Panc1 (cell line): Measurements from ENCODE around the gene CAMKMT. TPM values are rescaled to one million over a fixed set of nuclear protein-coding genes. Genes with fewer than 3 reads are reported as not detected.
A peak's percentile ranks its signal among the peaks of the same experiment; 100 is the strongest.

Experiments used
- ATAC-seq: fragments of 200-7000 bp; cut with Tn5 transposase; 2 replicates; pipeline ENCODE4 v1.9.1; 2020; ENCODE audit warnings: mild to moderate bottlenecking, moderate library complexity
- BruUV-seq: library from RNA; stranded (reverse); fragments of 400-500 nt; replicated peaks from 2 replicates; lab custom pipeline; 2021; lab: Mats Ljungman, UMichigan
- CTCF ChIA-PET: fragments of 300-600 bp; sonication (Branson Sonifier 250); formaldehyde crosslinking; loops from one replicate; lab custom pipeline; 2022; ENCODE audit warnings: antibody characterized with exemption; lab: Charles Lee
- POLR2A ChIA-PET: fragments of 300-600 bp; sonication (Branson Sonifier 250); formaldehyde crosslinking; loops from one replicate; lab custom pipeline; 2022; ENCODE audit warnings: antibody characterized with exemption; lab: Charles Lee
- DNase-seq: peaks from one replicate; pipeline ENCODE4 v3.0.0-alpha.2; 2010; ENCODE audit warnings: low read depth, low spot score
- H3K27ac ChIP-seq: 2 replicates; pipeline ENCODE4 v1.5.1; 2011; ENCODE audit warnings: mild to moderate bottlenecking, low read length, inconsistent platforms
- H3K27me3 ChIP-seq: fragments of 200-500 bp; sonication (Bioruptor generic); 2 replicates; pipeline ENCODE4 v1.6.0; 2014; ENCODE audit warnings: low read length, inconsistent platforms; ENCODE audit not compliant: control insufficient read depth, insufficient read depth
- H3K36me3 ChIP-seq: fragments of 200-500 bp; sonication (Bioruptor generic); 2 replicates; pipeline ENCODE4 v1.5.1; 2014; ENCODE audit warnings: inconsistent platforms, mild to moderate bottlenecking, low read length, moderate library complexity; ENCODE audit not compliant: control insufficient read depth, insufficient read depth
- H3K4me1 ChIP-seq: 2 replicates; pipeline ENCODE4 v1.5.1; 2011; ENCODE audit warnings: inconsistent platforms, mild to moderate bottlenecking, low read length, moderate library complexity; ENCODE audit not compliant: control insufficient read depth, insufficient read depth
- H3K4me3 ChIP-seq, 2 experiments: 2 replicates each; pipeline ENCODE4 v1.5.1; 2011 to 2012; ENCODE audit warnings: low read depth in 2 of 2, low read length in 2 of 2, mild to moderate bottlenecking in 2 of 2, inconsistent platforms in 1 of 2, moderate library complexity in 1 of 2
- H3K9me3 ChIP-seq: fragments of 200-500 bp; sonication (Bioruptor generic); 2 replicates; pipeline ENCODE4 v1.5.1; 2014; ENCODE audit warnings: low read depth, mild to moderate bottlenecking, inconsistent platforms, low read length, moderate library complexity; ENCODE audit not compliant: control insufficient read depth, insufficient read depth
- CTCF ChIP-seq: fragments of 450-650 bp; IDR thresholded peaks from 2 replicates; pipeline ENCODE4 v1.5.1; 2017; ENCODE audit warnings: mild to moderate bottlenecking
- POLR2AphosphoS5 ChIP-seq: IDR thresholded peaks from 2 replicates; pipeline ENCODE4 v1.6.1; 2012; ENCODE audit warnings: mild to moderate bottlenecking, low read depth, low read length, moderate library complexity
- REST ChIP-seq, 2 experiments: IDR thresholded peaks; 2 replicates each; pipeline ENCODE4 v1.6.1; 2011 to 2012; ENCODE audit warnings: low read depth in 2 of 2, control low read depth in 1 of 2, low read length in 1 of 2, mild to moderate bottlenecking in 1 of 2, moderate library complexity in 1 of 2; ENCODE audit not compliant: insufficient read depth in 1 of 2
- SIN3A ChIP-seq: IDR thresholded peaks from 2 replicates; pipeline ENCODE4 v1.6.1; 2012; ENCODE audit warnings: low read depth, mild to moderate bottlenecking, low read length, moderate library complexity, borderline replicate concordance; ENCODE audit not compliant: insufficient read depth
- TCF7L2 ChIP-seq: IDR thresholded peaks from 2 replicates; pipeline ENCODE4 v1.6.1; 2011; ENCODE audit warnings: mild to moderate bottlenecking, low read depth, low read length, inconsistent platforms
- in situ Hi-C: cut with HindIII; loops from 2 replicates; pipeline ENCODE4 v1.10.0; 2016; ENCODE audit warnings: low sequenced_read_pairs, low pct_unique_long_range_greater_than_20kb
- intact Hi-C: fragments of 100-400 bp; cut with micrococcal nuclease; formaldehyde crosslinking; loops from one replicate; pipeline ENCODE4 v1.10.0; 2022; ENCODE audit not compliant: unreplicated experiment
- total RNA-seq: library from RNA; stranded (reverse); gene quantifications from one replicate; pipeline ENCODE4 v1.2.1, GENCODE V29; 2021; ENCODE audit not compliant: unreplicated experiment

Gene CAMKMT
- total RNA-seq, 1 experiment from 2014 or later, result 12.6 TPM

- H3K9me3 ChIP-seq, result no peaks in the 10 kb centered on the region
- no peak overlapping the region for H3K4me3 ChIP-seq
- ChIA-PET CTCF (no interaction called here), POLR2A (no interaction called here)
- H3K4me1 ChIP-seq, result no peaks in the 10 kb centered on the region
- ATAC-seq (no peak), DNase-seq (no peak)
- no peak for TF ChIP-seq CTCF
- no peak for TF ChIP-seq POLR2AphosphoS5
- TF ChIP-seq REST (IDR thresholded peaks at IDR 0.05; ENCODE audit: insufficient read depth in 1 of 2, low read depth in 2 of 2, low read length in 1 of 2), result no peak
- TF ChIP-seq TCF7L2, result no peak
- TF ChIP-seq SIN3A, result no peak
- no peak overlapping the region for H3K27ac ChIP-seq
- in situ Hi-C loops (loop anchor here (25.0 kb wide), 1 partner anchor 90 kb away; no protein-coding TSS in a partner anchor), intact Hi-C loops (no loop called here)
- no TSS peak for BruUV-seq
- no peaks in the 10 kb centered on the region for H3K27me3 ChIP-seq
- H3K36me3 ChIP-seq, result no peaks in the 10 kb centered on the region
These were observed 35.9 kb downstream of the CAMKMT start for GRCh38 chr2:44397447-44398175.

- Histone ChIP-seq H3K4me3 (no peak overlapping the region), H3K4me1 (no peaks in the 10 kb centered on the region), H3K27me3 (no peaks in the 10 kb centered on the region), H3K9me3 (no peaks in the 10 kb centered on the region), H3K36me3 (no peaks in the 10 kb centered on the region), H3K27ac (no peak overlapping the region)
- intact Hi-C loops, result no loop called here
- in situ Hi-C loops, result loop anchor here (25.0 kb wide), 1 partner anchor 89 kb away; no protein-coding TSS in a partner anchor
- DNase-seq, result no peak
- ATAC-seq, result no peak
- TF ChIP-seq POLR2AphosphoS5 (no peak), TCF7L2 (no peak), REST (IDR thresholded peaks at IDR 0.05; ENCODE audit: insufficient read depth in 1 of 2, low read depth in 2 of 2, low read length in 1 of 2) (no peak), SIN3A (no peak), CTCF (no peak)
- TSS peak; percentile 35 for BruUV-seq
- ChIA-PET CTCF (no interaction called here), POLR2A (no interaction called here)
These were observed 36.6 kb downstream of the CAMKMT start for GRCh38 chr2:44398243-44398897.
